RWPE2 (cell line): ENCODE data around the gene RAB5B.
A peak's percentile ranks its signal among the peaks of the same experiment; 100 is the strongest.

Source experiments
- ATAC-seq: fragments of 200-7000 bp; cut with Tn5 transposase; 3 replicates; pipeline ENCODE4 v1.9.1; 2021; ENCODE audit warnings: low read depth
- DNase-seq: peaks from one replicate; pipeline ENCODE4 v3.0.0-alpha.2; 2020; ENCODE audit warnings: low spot score
- H3K27ac ChIP-seq: fragments of 450-650 bp; 2 replicates; pipeline ENCODE4 v1.5.1; 2017; ENCODE audit warnings: mild to moderate bottlenecking; ENCODE audit not compliant: poor library complexity, severe bottlenecking
- H3K27me3 ChIP-seq: fragments of 250-450 bp; sonication (Bioruptor Pico); 2 replicates; pipeline ENCODE4 v1.5.1; 2021; ENCODE audit warnings: mild to moderate bottlenecking, moderate library complexity; ENCODE audit not compliant: insufficient read depth, poor library complexity, severe bottlenecking
- H3K36me3 ChIP-seq: fragments of 250-450 bp; sonication (Bioruptor Pico); 2 replicates; pipeline ENCODE4 v1.5.1; 2020; ENCODE audit warnings: low read depth, mild to moderate bottlenecking, moderate library complexity
- H3K4me1 ChIP-seq: fragments of 250-450 bp; sonication (Bioruptor Pico); 2 replicates; pipeline ENCODE4 v1.5.1; 2021; ENCODE audit warnings: mild to moderate bottlenecking, moderate library complexity; ENCODE audit not compliant: insufficient read depth, poor library complexity, severe bottlenecking
- H3K4me3 ChIP-seq: fragments of 250-450 bp; sonication (Bioruptor Pico); 2 replicates; pipeline ENCODE4 v1.5.1; 2021; ENCODE audit warnings: mild to moderate bottlenecking, moderate library complexity; ENCODE audit not compliant: severe bottlenecking
- H3K9me3 ChIP-seq: fragments of 250-450 bp; sonication (Bioruptor Pico); 2 replicates; pipeline ENCODE4 v1.5.1; 2021; ENCODE audit warnings: mild to moderate bottlenecking, moderate library complexity; ENCODE audit not compliant: severe bottlenecking
- TF ChIP-seq, protein P1 (sequence below): fragments of 450-650 bp; IDR thresholded peaks from one replicate; pipeline ENCODE4 v1.5.1; 2017; ENCODE audit warnings: mild to moderate bottlenecking, moderate library complexity; ENCODE audit not compliant: poor library complexity, severe bottlenecking

RAB5B gene

DNA sequence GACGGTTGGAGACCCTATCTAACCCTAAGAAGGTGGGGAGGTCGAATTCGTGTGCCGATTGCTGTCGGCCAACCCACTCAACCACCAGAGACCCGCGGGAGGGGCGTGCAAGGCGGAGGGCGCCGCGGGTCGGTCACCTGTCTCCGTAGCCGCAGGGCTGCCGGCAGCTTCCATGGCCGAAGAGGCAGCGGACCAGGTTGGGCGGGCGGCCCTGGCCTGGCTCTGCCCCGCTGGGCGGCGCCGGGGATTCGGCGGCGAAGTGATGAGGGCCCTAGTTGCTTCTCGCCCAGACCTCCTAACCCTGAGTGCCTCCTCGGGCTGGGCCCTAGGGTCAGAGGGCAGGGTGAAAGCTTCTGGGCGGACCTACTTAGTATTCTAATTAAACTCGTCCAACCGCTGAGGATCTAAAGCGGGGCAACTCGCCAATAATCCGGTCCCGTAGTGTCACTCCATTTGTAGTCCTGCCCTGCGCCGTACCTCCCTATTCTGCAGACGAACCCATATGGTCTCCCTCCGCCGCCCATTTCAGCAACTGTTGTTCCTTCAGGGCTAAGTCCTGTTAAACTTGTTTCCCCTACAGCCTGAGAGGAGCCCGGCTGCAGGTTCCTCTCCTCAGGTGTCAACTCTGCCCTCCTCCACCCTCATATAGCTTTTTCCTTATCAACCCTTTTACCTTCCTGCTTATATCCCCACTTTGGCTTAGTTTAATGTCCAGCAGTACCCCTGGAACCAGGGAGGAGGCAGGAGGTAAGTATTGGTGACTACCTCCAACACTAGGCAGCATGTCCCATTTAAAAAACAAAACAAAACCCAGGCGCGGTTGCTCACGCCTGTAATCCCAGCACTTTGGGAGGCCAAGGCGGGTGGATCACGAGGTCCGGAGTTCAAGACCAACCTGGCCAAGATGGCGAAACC, 46.0 kb upstream of the RAB5B start, which contains the start of gene PYM1:
Gene PYM1, minus strand, starts transcription at position 307 of the 915 bp plus-strand sequence. Its CDS starts 133 bp downstream, at position 174.
- peak; percentile 77 for DNase-seq
- peak; percentile 21 for ATAC-seq
- Histone ChIP-seq H3K9me3 (no peaks in the 10 kb centered on the region), H3K27ac (peak within 1 kb of the TSS; percentile 98), H3K36me3 (peaks cover 35% of the 10 kb centered on the region), H3K4me3 (peak within 1 kb of the TSS; percentile 58), H3K4me1 (peaks cover 37% of the 10 kb centered on the region), H3K27me3 (no peaks in the 10 kb centered on the region)
- TF ChIP-seq, protein P1, sequence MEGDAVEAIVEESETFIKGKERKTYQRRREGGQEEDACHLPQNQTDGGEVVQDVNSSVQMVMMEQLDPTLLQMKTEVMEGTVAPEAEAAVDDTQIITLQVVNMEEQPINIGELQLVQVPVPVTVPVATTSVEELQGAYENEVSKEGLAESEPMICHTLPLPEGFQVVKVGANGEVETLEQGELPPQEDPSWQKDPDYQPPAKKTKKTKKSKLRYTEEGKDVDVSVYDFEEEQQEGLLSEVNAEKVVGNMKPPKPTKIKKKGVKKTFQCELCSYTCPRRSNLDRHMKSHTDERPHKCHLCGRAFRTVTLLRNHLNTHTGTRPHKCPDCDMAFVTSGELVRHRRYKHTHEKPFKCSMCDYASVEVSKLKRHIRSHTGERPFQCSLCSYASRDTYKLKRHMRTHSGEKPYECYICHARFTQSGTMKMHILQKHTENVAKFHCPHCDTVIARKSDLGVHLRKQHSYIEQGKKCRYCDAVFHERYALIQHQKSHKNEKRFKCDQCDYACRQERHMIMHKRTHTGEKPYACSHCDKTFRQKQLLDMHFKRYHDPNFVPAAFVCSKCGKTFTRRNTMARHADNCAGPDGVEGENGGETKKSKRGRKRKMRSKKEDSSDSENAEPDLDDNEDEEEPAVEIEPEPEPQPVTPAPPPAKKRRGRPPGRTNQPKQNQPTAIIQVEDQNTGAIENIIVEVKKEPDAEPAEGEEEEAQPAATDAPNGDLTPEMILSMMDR: no peak

DNA sequence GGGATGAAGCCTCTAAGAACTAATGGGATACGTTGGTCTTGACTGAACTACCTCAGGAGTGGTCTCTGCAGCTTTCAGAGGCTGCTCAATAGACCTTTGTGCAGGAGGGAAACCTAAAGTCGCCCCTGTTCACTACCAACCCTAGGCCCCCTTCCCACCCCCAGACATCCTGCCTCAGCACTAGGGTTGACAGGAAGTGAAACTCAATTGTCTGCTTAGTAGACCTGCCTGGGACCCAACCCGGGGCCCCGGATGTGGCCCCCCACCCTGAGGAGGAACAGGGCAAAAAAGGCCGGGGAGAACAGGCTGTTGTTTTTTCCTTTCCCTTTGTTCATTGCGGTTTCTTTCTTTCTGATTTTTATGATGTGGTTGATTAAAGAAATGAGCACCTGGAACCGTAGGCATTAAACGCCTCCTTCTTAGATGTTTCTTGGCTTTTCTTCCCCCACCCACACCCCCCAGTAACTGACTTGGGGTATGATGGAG, 44.5 kb upstream of the RAB5B start:
- TF ChIP-seq, protein P1: no peak
- Histone ChIP-seq H3K27ac (peak overlapping the region; percentile 98), H3K36me3 (peaks cover 33% of the 10 kb centered on the region), H3K27me3 (no peaks in the 10 kb centered on the region), H3K4me1 (peaks cover 48% of the 10 kb centered on the region), H3K9me3 (no peaks in the 10 kb centered on the region), H3K4me3 (no peak overlapping the region)
- DNase-seq (no peak), ATAC-seq (no peak)

DNA sequence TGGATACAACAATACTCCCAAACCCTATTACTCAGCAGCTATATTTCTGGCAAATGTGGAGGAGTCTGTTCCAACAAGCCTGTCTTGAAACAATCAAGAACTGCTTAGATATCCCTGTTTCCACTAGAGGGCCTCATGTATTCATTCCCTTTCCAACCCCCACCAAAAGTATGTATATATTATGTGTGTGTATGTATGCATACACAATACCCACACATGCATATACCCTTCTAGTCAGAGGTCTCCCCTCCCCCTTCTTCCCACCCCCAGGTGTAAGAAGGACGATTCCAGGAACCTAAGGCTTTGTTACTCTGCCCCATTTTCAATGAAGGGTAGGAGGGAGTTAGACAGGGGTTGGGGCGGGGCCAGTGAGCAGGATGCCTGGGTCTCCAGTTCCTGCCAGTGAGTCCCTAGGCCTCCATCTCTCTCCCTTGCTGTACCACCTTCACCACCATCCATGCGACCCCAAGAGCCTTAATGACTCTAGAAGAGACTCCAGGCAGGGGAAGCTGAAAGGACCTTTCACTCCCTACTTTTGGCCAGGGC, 43.0 kb upstream of the RAB5B start, which contains the start of gene DGKA:
Gene DGKA, plus strand, starts transcription at position 392 of the 546 bp plus-strand sequence. CDS start 5,342 bp downstream, outside the sequence.
- DNase-seq (no peak), ATAC-seq (peak; percentile 38)
- Histone ChIP-seq H3K27me3 (no peaks in the 10 kb centered on the region), H3K9me3 (no peaks in the 10 kb centered on the region), H3K27ac (peak within 1 kb of the TSS; percentile 98), H3K36me3 (peaks cover 29% of the 10 kb centered on the region), H3K4me3 (peak within 1 kb of the TSS; percentile 61), H3K4me1 (peaks cover 43% of the 10 kb centered on the region)
- TF ChIP-seq, protein P1: peak; percentile 88

DNA sequence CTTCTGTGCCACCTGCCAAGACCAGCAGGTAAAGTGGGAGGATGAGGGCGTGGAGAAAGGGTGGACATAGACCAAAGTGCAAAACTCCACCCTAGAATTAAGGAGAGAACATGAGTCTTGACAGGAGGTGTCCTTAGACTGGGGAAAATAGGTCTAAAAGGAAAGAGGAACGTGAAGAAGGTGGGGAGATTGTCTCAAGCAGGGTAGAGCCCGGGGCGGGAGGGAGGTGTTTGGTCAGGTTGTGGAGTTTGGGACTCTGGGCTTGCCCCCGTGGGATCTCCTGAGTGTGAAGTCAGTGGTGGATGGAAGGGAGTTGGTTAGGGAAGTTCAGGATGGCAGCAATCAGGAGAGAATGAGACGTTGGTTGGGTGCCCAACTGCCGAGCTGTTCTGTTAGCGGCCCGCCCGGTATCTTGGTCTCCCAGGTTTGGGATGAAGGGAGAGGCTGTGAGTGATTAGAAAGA, 42.5 kb upstream of the RAB5B start:
- H3K27me3 ChIP-seq: no peaks in the 10 kb centered on the region
- ATAC-seq (no peak; the same call in 2 of the 3 replicates), DNase-seq (no peak)
- no peaks in the 10 kb centered on the region for H3K9me3 ChIP-seq
- peak overlapping the region; percentile 61 for H3K4me3 ChIP-seq
- H3K36me3 ChIP-seq: peaks cover 30% of the 10 kb centered on the region
- peaks cover 43% of the 10 kb centered on the region for H3K4me1 ChIP-seq
- H3K27ac ChIP-seq: peak overlapping the region; percentile 98
- TF ChIP-seq, protein P1: no peak
